NAMALWA (cell line): ENCODE results near the gene CD276.
"Not testable (repeated sequence)": the region's sequence is repeated elsewhere in the genome, so short reads cannot be mapped to it uniquely, and the experiment has no call there.

ENCODE experiments used
- DNase-seq: peaks from one replicate; pipeline ENCODE4 v3.0.0-alpha.2; 2015; ENCODE audit warnings: low spot score

CD276 gene

GRCh38 chr15:73709686-73710085 lies 25.5 kb downstream of the CD276 start:
- no peak for DNase-seq

GRCh38 chr15:73710321-73710720 lies 26.1 kb downstream of the CD276 start:
- no peak for DNase-seq

GRCh38 chr15:73711526-73711925 lies 27.3 kb downstream of the CD276 start:
- no peak for DNase-seq

GRCh38 chr15:73712107-73712506 lies 27.9 kb downstream of the CD276 start:
- no peak for DNase-seq

GRCh38 chr15:73714695-73715301 lies 30.6 kb downstream of the CD276 start:
- DNase-seq: no peak

DNA sequence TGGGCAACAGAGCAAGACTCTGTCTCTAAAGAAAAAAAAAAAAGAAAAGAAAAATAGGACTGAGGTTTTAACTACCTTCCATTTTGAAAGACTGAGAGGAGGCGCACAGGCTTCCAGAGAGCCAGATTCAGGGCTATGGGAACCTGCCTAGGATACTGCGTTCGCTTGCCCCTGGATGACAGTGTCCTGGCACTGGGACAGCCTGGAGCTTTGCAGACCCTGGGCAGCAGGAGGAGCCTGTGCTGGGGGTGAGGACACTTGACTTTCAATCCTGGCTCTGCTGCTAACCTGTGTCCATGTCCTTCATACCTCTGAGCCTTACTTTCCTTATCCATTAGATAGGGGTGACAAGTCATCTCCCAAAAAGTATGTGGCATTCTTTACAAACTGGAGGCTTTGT lies 31.2 kb downstream of the CD276 start:
- no peak for DNase-seq

DNA sequence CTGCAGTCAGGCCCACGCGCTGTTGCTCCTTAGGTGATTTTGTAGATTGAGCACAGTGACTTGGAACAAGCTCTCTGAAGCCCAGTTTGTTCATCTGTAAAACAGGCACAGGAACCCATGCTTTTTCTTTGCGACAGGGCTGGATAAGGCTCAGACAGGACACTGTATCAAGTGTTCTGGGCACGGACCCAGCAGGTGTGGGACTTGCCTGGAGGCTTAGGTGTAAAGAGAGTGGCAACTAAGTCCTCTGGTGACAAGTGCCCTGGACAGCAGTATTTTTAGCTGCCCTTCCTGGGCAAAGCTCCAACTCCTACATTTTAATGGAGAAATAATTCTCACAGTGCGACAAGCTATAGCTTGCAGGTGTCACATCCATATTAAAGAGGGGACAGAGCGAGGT lies 32.2 kb downstream of the CD276 start:
- DNase-seq: no peak

- DNase-seq: no peak
These were observed 33.0 kb downstream of the CD276 start for GRCh38 chr15:73717206-73717605.

GRCh38 chr15:73717802-73718201 lies 33.6 kb downstream of the CD276 start:
- no peak for DNase-seq

GRCh38 chr15:73718694-73719093 lies 34.5 kb downstream of the CD276 start:
- DNase-seq: no peak

DNA sequence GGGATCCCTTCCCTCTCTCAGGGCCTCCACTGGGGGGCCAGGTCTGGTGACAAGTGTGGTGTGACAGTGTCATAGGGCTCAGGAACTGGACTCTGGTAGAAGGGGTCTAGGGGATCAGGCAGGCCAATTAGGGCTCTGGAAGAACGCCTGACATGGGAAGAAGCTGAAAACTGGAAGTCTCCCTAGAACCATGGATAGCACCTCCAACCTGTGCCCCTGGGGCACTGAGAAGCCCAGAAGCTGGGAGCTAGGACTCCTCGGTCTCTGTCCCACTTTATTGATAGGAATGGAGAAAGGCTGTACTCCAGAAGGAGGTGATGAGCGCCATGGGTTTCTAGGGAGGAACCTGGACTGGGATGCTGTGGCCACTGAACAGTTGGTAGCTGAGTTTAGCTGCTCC lies 38.2 kb downstream of the CD276 start:
- DNase-seq: no peak

DNA sequence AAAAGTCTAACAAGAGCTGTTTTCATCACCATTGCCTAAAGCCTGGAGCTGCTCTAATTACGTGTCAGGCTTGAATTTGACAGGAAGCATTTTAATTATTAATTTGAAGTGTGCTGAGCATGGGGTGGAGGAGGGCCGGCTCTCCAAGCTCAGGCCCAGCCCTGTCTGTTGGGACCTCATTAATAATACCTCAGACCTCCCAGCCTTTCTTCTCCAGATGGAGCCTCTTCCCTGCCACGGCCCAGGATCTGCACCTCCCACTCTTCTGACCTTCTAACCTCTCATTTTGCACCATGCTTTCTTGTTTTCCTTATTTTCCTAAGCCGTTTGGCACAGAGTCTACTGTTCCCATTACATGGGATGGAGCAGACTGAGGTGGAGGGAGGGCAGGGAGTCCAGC lies 39.0 kb downstream of the CD276 start:
- no peak for DNase-seq

GRCh38 chr15:73724212-73724611 lies 40.0 kb downstream of the CD276 start:
- DNase-seq: no peak

DNA sequence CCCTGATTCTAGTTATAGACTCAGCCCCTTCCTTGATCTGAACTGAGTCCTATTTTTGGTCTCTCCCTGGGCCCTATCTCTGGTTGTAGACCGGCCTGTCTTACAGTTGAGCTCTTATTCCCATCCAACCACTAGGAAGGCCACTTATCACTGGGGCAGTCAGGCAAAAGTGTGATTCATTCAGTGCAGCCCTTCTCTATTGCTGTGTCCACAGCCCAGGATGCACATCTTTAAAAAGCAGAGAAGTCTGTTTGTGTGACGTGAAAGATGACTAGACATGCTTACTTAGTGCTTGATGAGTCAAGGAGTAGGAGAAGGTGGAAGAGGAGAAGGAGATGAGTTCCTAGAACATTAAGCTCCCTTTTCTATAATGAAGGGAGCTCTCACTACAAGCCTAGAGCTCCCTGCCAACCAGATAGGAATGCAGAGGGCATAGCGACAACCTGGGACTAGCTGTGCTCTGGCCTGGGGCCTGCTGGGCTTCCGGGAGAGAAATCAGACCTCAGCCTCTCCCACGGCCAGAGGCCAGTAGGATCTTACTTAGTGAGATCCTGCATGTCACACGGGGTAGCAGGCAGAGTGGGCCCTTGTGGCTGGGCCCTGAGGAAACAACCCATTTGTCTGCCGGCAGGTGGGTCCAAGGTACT lies 43.3 kb downstream of the CD276 start:
- DNase-seq: no peak

DNA sequence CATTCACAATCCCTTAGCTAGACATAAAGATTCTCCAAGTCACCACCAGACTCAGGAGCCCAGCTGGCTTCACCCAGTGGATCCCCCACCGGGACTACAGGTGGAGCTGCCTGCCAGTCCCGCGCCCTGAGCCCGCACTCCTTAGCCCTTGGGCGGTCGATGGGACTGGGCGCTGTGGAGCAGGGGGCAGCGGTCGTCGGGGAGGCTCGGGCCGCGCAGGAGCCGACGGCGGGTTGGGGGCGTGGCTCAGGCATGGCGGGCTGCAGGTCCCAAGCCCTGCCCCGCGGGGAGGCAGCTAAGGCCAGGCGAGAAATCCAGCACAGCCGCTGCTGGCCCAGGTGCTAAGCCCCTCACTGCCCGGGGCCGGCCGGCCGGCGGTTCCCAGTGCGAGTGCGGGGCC lies 47.9 kb downstream of the CD276 start:
- not testable (repeated sequence) for DNase-seq

- DNase-seq: no peak
These were observed 48.7 kb downstream of the CD276 start for GRCh38 chr15:73732930-73733329.

- DNase-seq: no peak
These were observed 53.4 kb downstream of the CD276 start for GRCh38 chr15:73737535-73737934.

- no peak for DNase-seq
These were observed 56.2 kb downstream of the CD276 start for GRCh38 chr15:73740152-73741048.

- DNase-seq: no peak
These were observed 57.2 kb downstream of the CD276 start for GRCh38 chr15:73741321-73741836.

DNA sequence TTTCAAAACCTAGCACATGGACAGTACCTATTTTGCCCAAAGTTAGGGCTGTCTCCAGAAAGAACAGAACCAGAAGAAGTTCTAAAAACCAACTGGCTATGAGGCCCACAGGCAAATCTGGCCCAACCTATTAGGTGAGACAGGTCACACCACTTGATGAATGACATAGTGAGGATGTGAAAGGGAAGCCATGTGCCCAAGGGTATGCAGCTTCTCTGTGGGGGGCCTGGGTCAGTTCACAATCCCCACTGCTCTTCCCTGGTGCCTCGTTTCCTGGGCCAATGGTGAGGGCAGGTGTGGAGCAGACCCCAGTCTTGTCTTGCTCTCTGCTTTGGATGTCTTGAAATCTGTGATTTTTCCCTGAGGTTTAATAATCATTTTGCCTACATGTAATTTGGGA lies 60.1 kb downstream of the CD276 start:
- no peak for DNase-seq

GRCh38 chr15:73745073-73745472 lies 60.9 kb downstream of the CD276 start:
- no peak for DNase-seq

GRCh38 chr15:73746261-73746660 lies 62.1 kb downstream of the CD276 start:
- DNase-seq: no peak

DNA sequence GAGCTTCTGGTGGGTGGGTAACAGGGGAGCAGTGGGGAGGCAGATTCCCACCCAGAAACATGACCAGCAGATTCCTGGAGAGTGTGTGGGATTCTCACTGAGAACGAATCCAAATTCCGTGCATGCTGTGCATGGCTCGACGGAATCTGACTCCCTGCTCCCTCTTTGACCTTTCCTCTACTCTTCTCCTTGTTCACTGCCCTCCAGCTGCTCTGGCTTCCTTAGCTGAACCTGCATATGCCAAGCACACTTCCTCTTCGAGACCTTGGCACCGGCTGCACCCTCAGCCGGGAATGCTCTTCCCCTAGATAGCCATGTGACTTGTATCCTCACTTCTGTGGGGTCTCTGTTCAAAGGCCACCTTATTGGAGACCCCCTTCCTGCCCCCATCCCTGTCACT lies 62.7 kb downstream of the CD276 start:
- DNase-seq: no peak
